ENCODE results near the gene SLC2A8. TPM values are rescaled to one million over a fixed set of nuclear protein-coding genes. Genes with fewer than 3 reads are reported as not detected.

SLC2A8 gene
- total RNA-seq, 1 donor from 2014 or later: 75.7 TPM

DNA sequence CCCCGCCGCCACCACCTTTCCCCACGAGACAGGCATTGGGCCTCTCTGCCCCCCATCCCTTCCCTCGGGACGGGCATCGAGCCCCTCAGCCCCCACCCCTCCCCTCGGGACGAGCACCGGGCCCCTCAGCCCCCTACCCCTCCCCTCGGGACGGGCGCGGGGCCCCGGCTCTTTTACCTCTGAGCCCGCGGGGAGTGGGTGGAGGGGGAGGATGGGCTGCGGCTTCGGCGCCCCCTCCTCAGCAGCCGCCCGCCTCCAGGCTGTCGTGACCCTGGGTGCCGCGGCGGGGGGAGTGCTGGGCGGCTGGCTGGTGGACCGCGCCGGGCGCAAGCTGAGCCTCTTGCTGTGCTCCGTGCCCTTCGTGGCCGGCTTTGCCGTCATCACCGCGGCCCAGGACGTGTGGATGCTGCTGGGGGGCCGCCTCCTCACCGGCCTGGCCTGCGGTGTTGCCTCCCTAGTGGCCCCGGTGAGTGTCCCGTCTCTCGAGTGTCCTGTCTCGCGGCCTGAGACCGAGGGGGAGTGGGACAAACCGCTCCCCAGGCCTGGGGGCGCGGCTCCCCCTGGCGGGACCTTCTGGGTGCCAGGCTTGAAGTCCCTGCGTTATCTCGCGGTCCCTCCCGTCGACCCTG, 791 bp downstream of the SLC2A8 start:
- Histone ChIP-seq H3K27me3 (no peaks in the 10 kb centered on the region), H3K36me3 (peaks cover 6 to 8% of the 10 kb centered on the region in 2 donors), H3K4me1 (peaks cover 0 to 14% of the 10 kb centered on the region in 2 donors), H3K27ac (peak overlapping the region; percentile 84 to 94), H3K4me3 (peak overlapping the region; percentile 75 to 95), H3K9me3 (no peaks in the 10 kb centered on the region)
- TF ChIP-seq, protein P1, sequence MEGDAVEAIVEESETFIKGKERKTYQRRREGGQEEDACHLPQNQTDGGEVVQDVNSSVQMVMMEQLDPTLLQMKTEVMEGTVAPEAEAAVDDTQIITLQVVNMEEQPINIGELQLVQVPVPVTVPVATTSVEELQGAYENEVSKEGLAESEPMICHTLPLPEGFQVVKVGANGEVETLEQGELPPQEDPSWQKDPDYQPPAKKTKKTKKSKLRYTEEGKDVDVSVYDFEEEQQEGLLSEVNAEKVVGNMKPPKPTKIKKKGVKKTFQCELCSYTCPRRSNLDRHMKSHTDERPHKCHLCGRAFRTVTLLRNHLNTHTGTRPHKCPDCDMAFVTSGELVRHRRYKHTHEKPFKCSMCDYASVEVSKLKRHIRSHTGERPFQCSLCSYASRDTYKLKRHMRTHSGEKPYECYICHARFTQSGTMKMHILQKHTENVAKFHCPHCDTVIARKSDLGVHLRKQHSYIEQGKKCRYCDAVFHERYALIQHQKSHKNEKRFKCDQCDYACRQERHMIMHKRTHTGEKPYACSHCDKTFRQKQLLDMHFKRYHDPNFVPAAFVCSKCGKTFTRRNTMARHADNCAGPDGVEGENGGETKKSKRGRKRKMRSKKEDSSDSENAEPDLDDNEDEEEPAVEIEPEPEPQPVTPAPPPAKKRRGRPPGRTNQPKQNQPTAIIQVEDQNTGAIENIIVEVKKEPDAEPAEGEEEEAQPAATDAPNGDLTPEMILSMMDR (IDR thresholded peaks at IDR 0.05): peak; percentile 41 to 62 (median 61)
- peak in 1 of 2 donors; percentile 75 for DNase-seq (ENCODE audit: low spot score in 2 of 2)
- intact Hi-C loops (cut with DNase I): loop anchor here (1.0 to 2.0 kb wide), 5 partner anchors 27 to 183 kb away; partner anchors contain the start of gene ZNF79

DNA sequence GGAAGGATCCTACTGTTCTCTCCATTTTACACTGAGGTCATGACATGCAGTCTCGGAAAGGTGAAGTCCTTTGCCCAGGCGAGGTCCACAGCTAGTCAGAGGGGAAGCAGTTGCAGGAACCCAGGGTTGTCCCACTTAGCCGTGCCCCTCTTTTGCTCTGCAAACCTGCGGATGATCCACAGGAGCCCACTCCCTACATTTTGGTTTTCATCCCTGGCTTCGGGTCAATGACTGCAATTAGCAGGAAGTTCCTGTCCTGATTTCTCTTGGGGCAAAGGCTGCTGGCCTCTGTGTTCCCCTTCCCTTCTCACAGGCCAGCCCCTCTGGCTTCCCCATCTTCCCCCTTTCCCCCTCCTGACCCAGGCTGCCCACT, 1.3 kb downstream of the SLC2A8 start:
- no peak for DNase-seq (ENCODE audit: low spot score in 2 of 2)
- intact Hi-C loops (cut with DNase I): no loop called here
- peaks cover 0 to 14% of the 10 kb centered on the region in 2 donors for H3K4me1 ChIP-seq
- H3K27me3 ChIP-seq: no peaks in the 10 kb centered on the region
- H3K4me3 ChIP-seq: peak overlapping the region; percentile 75 to 95
- H3K27ac ChIP-seq: no peak overlapping the region
- no peaks in the 10 kb centered on the region for H3K9me3 ChIP-seq
- peaks cover 4 to 5% of the 10 kb centered on the region in 2 donors for H3K36me3 ChIP-seq
- TF ChIP-seq, protein P1 (IDR thresholded peaks at IDR 0.05): no peak

DNA sequence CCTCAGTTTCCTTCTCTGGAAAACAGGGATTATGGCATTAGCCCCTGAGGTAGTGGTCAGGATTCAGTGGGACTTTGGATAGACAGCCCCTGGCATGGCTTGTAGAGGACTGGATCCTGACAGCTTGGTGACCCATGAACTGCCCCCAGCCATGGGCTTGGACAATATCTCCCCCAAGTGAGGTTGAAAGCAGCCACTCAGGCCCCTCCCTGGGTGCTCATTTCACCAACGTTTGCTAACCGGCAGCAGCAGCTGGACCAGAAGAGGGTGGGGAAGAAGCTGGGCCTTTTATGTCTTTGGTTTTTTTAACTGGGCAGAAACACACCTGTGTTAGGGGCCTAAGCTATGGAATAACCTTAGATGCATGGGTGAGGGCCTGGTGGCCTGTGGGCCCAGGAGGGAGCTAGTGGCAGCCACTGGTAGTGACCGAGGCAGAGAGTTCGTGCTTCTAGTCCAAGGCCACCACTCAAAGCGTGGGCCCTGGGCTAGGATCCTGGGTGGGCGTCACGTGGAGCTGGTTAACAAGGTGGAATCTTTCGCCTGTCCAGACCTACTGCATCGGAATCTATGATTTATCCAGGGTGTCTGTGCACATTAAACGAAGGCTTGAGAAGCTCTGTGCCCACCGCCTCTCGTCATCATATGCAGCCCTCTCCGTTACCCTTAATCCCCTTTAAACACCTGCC, 1.9 kb downstream of the SLC2A8 start:
- H3K36me3 ChIP-seq: peaks cover 8 to 11% of the 10 kb centered on the region in 2 donors
- H3K4me1 ChIP-seq: peaks cover 0 to 14% of the 10 kb centered on the region in 2 donors
- TF ChIP-seq, protein P1 (IDR thresholded peaks at IDR 0.05): no peak
- H3K27ac ChIP-seq: no peak overlapping the region
- no peaks in the 10 kb centered on the region for H3K27me3 ChIP-seq
- H3K4me3 ChIP-seq: peak overlapping the region in 1 of 2 donors; percentile 95
- intact Hi-C loops (cut with DNase I): no loop called here
- H3K9me3 ChIP-seq: no peaks in the 10 kb centered on the region
- DNase-seq (ENCODE audit: low spot score in 2 of 2): no peak

DNA sequence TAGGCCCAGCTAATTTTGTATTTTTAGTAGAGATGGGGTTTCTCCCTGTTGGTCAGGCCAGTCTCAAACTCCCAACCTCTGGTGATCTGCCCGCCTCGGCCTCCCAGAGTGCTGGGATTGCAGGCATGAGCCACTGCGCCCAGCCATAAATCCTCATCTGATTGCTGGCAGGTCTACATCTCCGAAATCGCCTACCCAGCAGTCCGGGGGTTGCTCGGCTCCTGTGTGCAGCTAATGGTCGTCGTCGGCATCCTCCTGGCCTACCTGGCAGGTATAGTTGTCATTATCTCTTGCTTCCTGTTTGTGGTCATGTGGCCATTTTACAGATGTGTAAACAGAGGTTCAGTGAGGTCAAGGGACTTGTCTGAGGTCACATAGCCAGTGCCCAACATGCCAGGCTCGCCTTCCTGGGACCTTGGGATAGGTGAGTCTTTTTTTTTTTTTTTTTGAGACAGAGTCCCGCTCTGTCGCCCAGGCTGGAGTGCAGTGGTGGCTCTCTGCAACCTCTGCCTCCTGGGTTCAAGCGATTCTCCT, 2.8 kb downstream of the SLC2A8 start:
- TF ChIP-seq, protein P1 (IDR thresholded peaks at IDR 0.05): no peak
- H3K27ac ChIP-seq: no peak overlapping the region
- no peaks in the 10 kb centered on the region for H3K9me3 ChIP-seq
- DNase-seq (ENCODE audit: low spot score in 2 of 2): no peak
- no peaks in the 10 kb centered on the region for H3K27me3 ChIP-seq
- intact Hi-C loops (cut with DNase I): no loop called here
- H3K4me3 ChIP-seq: no peak overlapping the region
- H3K36me3 ChIP-seq: peaks cover 13 to 17% of the 10 kb centered on the region in 2 donors
- H3K4me1 ChIP-seq: peaks cover 0 to 14% of the 10 kb centered on the region in 2 donors

DNA sequence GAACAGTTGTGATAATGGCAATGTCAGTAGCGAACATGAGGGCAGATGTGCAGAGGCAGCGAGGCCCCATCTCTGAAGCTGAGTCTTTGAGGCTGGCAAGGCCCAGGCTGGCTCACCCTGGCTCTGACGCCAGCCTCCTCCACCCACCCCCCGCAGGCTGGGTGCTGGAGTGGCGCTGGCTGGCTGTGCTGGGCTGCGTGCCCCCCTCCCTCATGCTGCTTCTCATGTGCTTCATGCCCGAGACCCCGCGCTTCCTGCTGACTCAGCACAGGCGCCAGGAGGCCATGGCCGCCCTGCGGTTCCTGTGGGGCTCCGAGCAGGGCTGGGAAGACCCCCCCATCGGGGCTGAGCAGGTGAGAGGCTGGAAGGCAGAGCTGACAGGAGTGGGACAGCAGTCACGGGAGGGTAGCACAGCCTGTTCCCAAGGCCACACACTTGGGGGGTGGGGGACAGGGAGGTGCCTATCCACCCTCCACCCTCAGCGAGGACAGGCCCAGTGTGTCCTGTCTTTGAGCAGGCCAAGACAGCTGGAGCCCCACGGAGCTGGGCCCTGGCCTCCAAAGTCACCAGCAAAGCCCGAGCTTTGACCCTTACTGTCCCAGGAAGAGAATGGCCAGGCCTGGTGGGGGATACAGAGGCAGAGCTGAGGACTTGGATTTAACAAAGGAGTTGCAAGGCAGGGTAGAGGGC, 5.6 kb downstream of the SLC2A8 start:
- no peak for DNase-seq (ENCODE audit: low spot score in 2 of 2)
- Histone ChIP-seq H3K36me3 (peaks cover 22 to 35% of the 10 kb centered on the region in 2 donors), H3K4me3 (no peak overlapping the region), H3K4me1 (peaks cover 0 to 10% of the 10 kb centered on the region in 2 donors), H3K27ac (no peak overlapping the region), H3K27me3 (no peaks in the 10 kb centered on the region), H3K9me3 (no peaks in the 10 kb centered on the region)
- intact Hi-C loops (cut with DNase I): no loop called here
- TF ChIP-seq, protein P1 (IDR thresholded peaks at IDR 0.05): no peak

Measured in ascending aorta (tissue), 2 donors.